DND-41 (cell line): Measurements from ENCODE around the gene DNLZ.

Source experiments
- ATAC-seq: fragments of 200-7000 bp; cut with Tn5 transposase; 3 replicates; pipeline ENCODE4 v1.9.1; 2021; ENCODE audit warnings: low read depth; ENCODE audit not compliant: insufficient read depth
- DNase-seq: peaks from one replicate; pipeline ENCODE4 v3.0.0-alpha.2; 2020
- H2AFZ ChIP-seq: 2 replicates; pipeline ENCODE4 v1.6.0; 2012; ENCODE audit warnings: low read depth, low read length
- H3K27ac ChIP-seq: 2 replicates; pipeline ENCODE4 v1.5.1; 2012; ENCODE audit warnings: low read length, inconsistent platforms
- H3K27me3 ChIP-seq: fragments of 200-600 bp; sonication (generic); 2 replicates; pipeline ENCODE4 v1.6.0; 2012; ENCODE audit warnings: low read length, mild to moderate bottlenecking, inconsistent platforms; ENCODE audit not compliant: insufficient read depth, poor library complexity
- H3K36me3 ChIP-seq: 2 replicates; pipeline ENCODE4 v1.5.1; 2012; ENCODE audit warnings: low read length, inconsistent platforms; ENCODE audit not compliant: insufficient read depth
- H3K4me1 ChIP-seq: 2 replicates; pipeline ENCODE4 v1.5.1; 2012; ENCODE audit warnings: mild to moderate bottlenecking, low read length; ENCODE audit not compliant: insufficient read depth
- H3K4me2 ChIP-seq: 2 replicates; pipeline ENCODE4 v1.6.0; 2012; ENCODE audit warnings: mild to moderate bottlenecking, moderate library complexity, low read length, inconsistent platforms; ENCODE audit not compliant: insufficient read depth
- H3K4me3 ChIP-seq, 2 experiments: fragments of 200-600 bp in 1 of 2; shearing (Covaris generic) in 1 of 2; 2 replicates each; pipeline ENCODE4 v1.5.1; 2012 to 2016; ENCODE audit warnings: inconsistent platforms in 2 of 2, low read length in 2 of 2, mild to moderate bottlenecking in 2 of 2, low read depth in 1 of 2, moderate library complexity in 1 of 2
- H3K79me2 ChIP-seq: 2 replicates; pipeline ENCODE4 v1.6.0; 2012; ENCODE audit warnings: low read length, inconsistent platforms; ENCODE audit not compliant: insufficient read depth
- H3K9ac ChIP-seq: 2 replicates; pipeline ENCODE4 v1.6.0; 2012; ENCODE audit warnings: low read depth, mild to moderate bottlenecking, inconsistent platforms, low read length, moderate library complexity
- H3K9me3 ChIP-seq: 2 replicates; pipeline ENCODE4 v1.5.1; 2012; ENCODE audit warnings: low read length, moderate library complexity, mild to moderate bottlenecking, inconsistent platforms; ENCODE audit not compliant: insufficient read depth, severe bottlenecking
- H4K20me1 ChIP-seq: 2 replicates; pipeline ENCODE4 v1.6.0; 2012; ENCODE audit warnings: low read length; ENCODE audit not compliant: insufficient read depth
- CTCF ChIP-seq: IDR thresholded peaks from 2 replicates; pipeline ENCODE4 v1.5.1; 2012; ENCODE audit warnings: borderline replicate concordance, low read length, moderate library complexity, mild to moderate bottlenecking; ENCODE audit not compliant: poor library complexity, severe bottlenecking; ENCODE audit errors: extremely low read depth
- EZH2 ChIP-seq: IDR thresholded peaks from 3 replicates; pipeline ENCODE4 v1.6.1; 2012; ENCODE audit warnings: borderline replicate concordance, low read depth, mild to moderate bottlenecking, moderate library complexity, low read length, inconsistent platforms; ENCODE audit not compliant: severe bottlenecking

The DNLZ gene

GRCh38 chr9:136331030-136331429 lies 32.5 kb downstream of the DNLZ start:
- Histone ChIP-seq H3K4me2 (no peak overlapping the region), H2AFZ (no peak overlapping the region), H3K36me3 (no peaks in the 10 kb centered on the region), H3K9ac (no peak overlapping the region), H3K4me1 (peaks cover 21% of the 10 kb centered on the region), H4K20me1 (peaks cover 19% of the 10 kb centered on the region; the same call in 1 of the 2 replicates), H3K9me3 (no peaks in the 10 kb centered on the region), H3K27me3 (no peaks in the 10 kb centered on the region), H3K79me2 (no peaks in the 10 kb centered on the region), H3K4me3 (no peak overlapping the region), H3K27ac (no peak overlapping the region)
- DNase-seq: no peak
- no peak for ATAC-seq
- TF ChIP-seq CTCF (no peak), EZH2 (no peak)

GRCh38 chr9:136330406-136330990 lies 33.0 kb downstream of the DNLZ start:
- H3K27ac ChIP-seq: no peak overlapping the region
- no peak overlapping the region for H3K4me2 ChIP-seq
- no peaks in the 10 kb centered on the region for H3K9me3 ChIP-seq
- H4K20me1 ChIP-seq: peaks cover 19% of the 10 kb centered on the region; the same call in 1 of the 2 replicates
- no peaks in the 10 kb centered on the region for H3K79me2 ChIP-seq
- TF ChIP-seq CTCF (no peak), EZH2 (no peak)
- H2AFZ ChIP-seq: no peak overlapping the region
- no peak for DNase-seq
- H3K27me3 ChIP-seq: peaks cover 1% of the 10 kb centered on the region
- no peak overlapping the region for H3K4me3 ChIP-seq
- no peak for ATAC-seq
- peaks cover 21% of the 10 kb centered on the region for H3K4me1 ChIP-seq
- no peak overlapping the region for H3K9ac ChIP-seq
- no peaks in the 10 kb centered on the region for H3K36me3 ChIP-seq

DNA sequence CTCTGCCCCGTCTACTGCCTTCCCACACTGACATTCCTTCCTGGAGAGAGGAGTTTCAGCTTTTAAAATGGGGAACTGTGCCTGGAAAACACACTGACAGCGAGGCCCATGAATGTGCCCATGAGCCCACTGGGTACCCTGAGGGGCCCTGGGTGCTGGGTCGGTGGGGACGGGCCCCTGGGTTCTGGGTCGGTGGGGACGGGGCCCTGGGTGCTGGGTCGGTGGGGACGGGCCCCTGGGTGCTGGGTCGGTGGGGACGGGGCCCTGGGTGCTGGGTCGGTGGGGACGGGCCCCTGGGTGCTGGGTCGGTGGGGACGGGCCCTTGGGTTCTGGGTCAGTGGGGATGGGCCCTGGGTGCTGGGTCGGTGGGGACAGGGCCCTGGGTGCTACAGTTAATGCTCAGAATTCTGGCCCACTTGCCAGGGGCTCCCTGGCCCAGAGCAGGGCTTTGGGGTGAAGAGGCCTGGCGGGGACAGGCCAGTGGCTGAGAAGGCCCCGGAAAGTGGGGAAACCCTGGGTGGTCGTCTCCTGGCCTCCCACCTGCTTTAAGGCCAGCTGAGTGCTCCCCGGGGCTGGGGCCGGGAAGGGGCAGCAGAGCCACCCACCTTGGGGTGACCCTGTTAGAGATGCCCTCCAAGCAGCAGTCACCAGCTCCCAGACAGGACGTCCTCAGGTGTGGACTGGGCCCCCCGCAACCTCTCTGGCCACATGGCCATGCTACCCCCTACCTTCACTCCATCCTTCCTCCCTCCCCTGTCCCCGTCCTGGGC lies 33.7 kb downstream of the DNLZ start:
- Histone ChIP-seq H2AFZ (no peak overlapping the region), H3K4me3 (no peak overlapping the region), H3K36me3 (no peaks in the 10 kb centered on the region), H4K20me1 (peaks cover 19% of the 10 kb centered on the region; the same call in 1 of the 2 replicates), H3K9me3 (no peaks in the 10 kb centered on the region), H3K27me3 (peaks cover 5% of the 10 kb centered on the region), H3K4me1 (peaks cover 21% of the 10 kb centered on the region), H3K79me2 (no peaks in the 10 kb centered on the region), H3K27ac (no peak overlapping the region), H3K9ac (no peak overlapping the region), H3K4me2 (no peak overlapping the region)
- no peak for ATAC-seq
- DNase-seq: no peak
- TF ChIP-seq CTCF (no peak), EZH2 (no peak)
